Spleen (tissue), 11 donors: ENCODE results near the gene SREBF2. TPM values are rescaled to one million over a fixed set of nuclear protein-coding genes. Genes with fewer than 3 reads are reported as not detected.
A peak's percentile ranks its signal among the peaks of the same experiment; 100 is the strongest.

Source experiments
- DNase-seq: peaks from one replicate; pipeline ENCODE4 v3.0.0-alpha.2; 2020
- H3K27ac ChIP-seq, 8 donors: fragments of 200-600 bp; sonication (generic) in 7 of 8; 1 replicate in 4 of 8; 2 replicates in 4 of 8; pipeline versions ENCODE4 v1.5.0 to v1.8.0; 2016 to 2021; ENCODE audit warnings: inconsistent platforms in 4 of 8, mild to moderate bottlenecking in 4 of 8, moderate library complexity in 1 of 8
- H3K27me3 ChIP-seq, 7 donors: fragments of 200-600 bp; sonication (generic) in 6 of 7; replicated peaks in 1 of 7; 1 replicate in 4 of 7; 2 replicates in 3 of 7; pipeline versions ENCODE4 v1.5.0 to v1.8.0; 2016 to 2021; ENCODE audit warnings: inconsistent platforms in 3 of 7, mild to moderate bottlenecking in 1 of 7
- H3K36me3 ChIP-seq, 6 donors: fragments of 200-600 bp; sonication (generic) in 5 of 6; 1 replicate in 4 of 6; 2 replicates in 2 of 6; pipeline versions ENCODE4 v1.5.0 to v1.8.0; 2016 to 2021; ENCODE audit warnings: inconsistent platforms in 2 of 6
- H3K4me1 ChIP-seq, 6 donors: fragments of 200-600 bp; sonication (generic) in 5 of 6; 1 replicate in 3 of 6; 2 replicates in 3 of 6; pipeline versions ENCODE4 v1.5.0 to v1.8.0; 2016 to 2021; ENCODE audit warnings: inconsistent platforms in 3 of 6
- H3K4me3 ChIP-seq, 8 donors: fragments of 200-600 bp; sonication (generic) in 7 of 8; 1 replicate in 4 of 8; 2 replicates in 4 of 8; pipeline versions ENCODE4 v1.5.0 to v1.8.0; 2016 to 2021; ENCODE audit warnings: inconsistent platforms in 4 of 8, mild to moderate bottlenecking in 4 of 8, moderate library complexity in 2 of 8
- H3K9me3 ChIP-seq, 8 donors: fragments of 200-600 bp; sonication (generic) in 7 of 8; 1 replicate in 4 of 8; 2 replicates in 4 of 8; pipeline versions ENCODE4 v1.5.0 to v1.8.0; 2016 to 2021; ENCODE audit warnings: inconsistent platforms in 4 of 8
- POLR2A ChIP-seq, 3 donors: fragments of 450-650 bp; IDR thresholded peaks; one replicate each; pipeline ENCODE4 v1.5.1; 2017; ENCODE audit warnings: antibody characterized with exemption in 3 of 3, mild to moderate bottlenecking in 1 of 3
- POLR2AphosphoS5 ChIP-seq, 3 donors: sonication (generic); formaldehyde crosslinking; IDR thresholded peaks; one replicate each; pipeline ENCODE4 v1.5.1; 2017; ENCODE audit warnings: antibody characterized with exemption in 3 of 3
- WGBS, 5 donors: extraction: QIAGEN DNeasy Blood & Tissue Kit in 3 of 5; methylation state at CpG; one replicate each; pipeline versions ENCODE4 v1.1.5 to v1.1.7; 2013 to 2018; 5-methylcytosine and 5-hydroxymethylcytosine counted together
- intact Hi-C: fragments of 100-400 bp; cut with DNase I; formaldehyde crosslinking; loops from one replicate; pipeline ENCODE4 v1.15.0; 2023; ENCODE audit warnings: low total_unique reads
- polyA plus RNA-seq, 3 donors: library from polyadenylated mRNA; stranded (reverse); fragments of 200-250 nt; gene quantifications; one replicate each; pipeline ENCODE4 v1.2.1, GENCODE V29; 2013
- total RNA-seq, 7 donors: library from RNA; depleted of rRNA in 3 of 7; stranded (reverse); fragments of >200 nt in 3 of 7; fragmentation: NEBNext Ultra II Directional in 4 of 7; extraction: Animal tissue kit (Norgen Biotek cat#: 25700) in 4 of 7; gene quantifications; one replicate each; pipeline versions ENCODE4 v1.1.0 to v1.2.1, GENCODE V29; 2016 to 2021
- TF ChIP-seq, protein P1 (sequence below), 11 experiments: fragments of 200-600 bp in 7 of 11; fragments of 450-650 bp in 4 of 11; sonication (generic) in 4 of 11; IDR thresholded peaks in 8 of 11; conservative IDR thresholded peaks in 3 of 11; 1 replicate in 7 of 11; 2 replicates in 4 of 11; pipeline versions ENCODE4 v1.4.0 to v1.8.0; 2016 to 2021; ENCODE audit warnings: antibody characterized with exemption in 11 of 11, inconsistent platforms in 4 of 11, mild to moderate bottlenecking in 1 of 11
- donor health status: healthy with polysubstance abuse.
- donor health status: DM: no; HTN: no; CAD: no; lungs with moderate emphysema.
- donor health status: DM: no; HTN: no; CAD: no.
- donor health status: Bipolar disorder and iron deficiency.
- donor health status: healthy.
- donor health status: DM: no; HTN: no; CAD: no.
- donor health status: DM: yes; HTN: yes; CAD: no.

Gene SREBF2
- total and polyA plus RNA-seq, 10 donors = 19.4 to 104 (median 63.3) TPM

GRCh38 chr22:41913842-41914534 is 81.1 kb downstream of the SREBF2 start:
- 3 to 9% (median 4%) methylated on average over 16 to 79 of the region's 79 CpGs for WGBS, 5 donors

DNA sequence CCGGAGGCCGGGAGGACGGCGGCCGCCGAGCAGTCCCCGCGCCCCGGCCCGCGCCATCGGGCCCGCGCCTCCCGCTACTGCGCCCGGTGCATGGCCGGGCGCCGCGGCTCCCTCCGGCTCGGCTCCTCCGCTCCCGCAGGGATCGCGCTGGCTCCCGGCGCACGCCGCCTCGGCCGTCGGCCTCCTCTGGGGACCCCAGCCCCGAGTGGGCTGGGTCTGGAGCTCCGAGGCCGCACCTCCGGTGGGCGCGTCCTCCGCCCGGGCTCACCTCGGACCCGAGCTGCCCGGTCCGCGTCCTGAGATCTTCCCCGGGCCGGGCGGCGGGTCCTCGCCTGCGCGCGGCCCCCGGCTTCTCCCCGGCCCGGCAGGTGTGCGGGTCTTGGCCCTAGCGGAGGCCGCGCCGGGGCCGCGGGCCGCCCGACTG is 81.7 kb downstream of the SREBF2 start:
- peak; percentile 75 for DNase-seq

More at GRCh38 chr22:41913842-41914534, 81.1 kb downstream of the SREBF2 start:
- Histone ChIP-seq H3K4me1 (peaks cover 35 to 95% (median 66%) of the 10 kb centered on the region in 6 donors), H3K9me3 (no peaks in the 10 kb centered on the region), H3K27me3 (peaks cover 4 to 100% (median 73%) of the 10 kb centered on the region in 7 donors), H3K4me3 (peak overlapping the region in 4 of 8 donors; percentile 46 to 74 (median 52)), H3K27ac (no peak overlapping the region), H3K36me3 (no peaks in the 10 kb centered on the region)
- intact Hi-C loops = no loop called here
- no peak for DNase-seq
- TF ChIP-seq, protein P1, sequence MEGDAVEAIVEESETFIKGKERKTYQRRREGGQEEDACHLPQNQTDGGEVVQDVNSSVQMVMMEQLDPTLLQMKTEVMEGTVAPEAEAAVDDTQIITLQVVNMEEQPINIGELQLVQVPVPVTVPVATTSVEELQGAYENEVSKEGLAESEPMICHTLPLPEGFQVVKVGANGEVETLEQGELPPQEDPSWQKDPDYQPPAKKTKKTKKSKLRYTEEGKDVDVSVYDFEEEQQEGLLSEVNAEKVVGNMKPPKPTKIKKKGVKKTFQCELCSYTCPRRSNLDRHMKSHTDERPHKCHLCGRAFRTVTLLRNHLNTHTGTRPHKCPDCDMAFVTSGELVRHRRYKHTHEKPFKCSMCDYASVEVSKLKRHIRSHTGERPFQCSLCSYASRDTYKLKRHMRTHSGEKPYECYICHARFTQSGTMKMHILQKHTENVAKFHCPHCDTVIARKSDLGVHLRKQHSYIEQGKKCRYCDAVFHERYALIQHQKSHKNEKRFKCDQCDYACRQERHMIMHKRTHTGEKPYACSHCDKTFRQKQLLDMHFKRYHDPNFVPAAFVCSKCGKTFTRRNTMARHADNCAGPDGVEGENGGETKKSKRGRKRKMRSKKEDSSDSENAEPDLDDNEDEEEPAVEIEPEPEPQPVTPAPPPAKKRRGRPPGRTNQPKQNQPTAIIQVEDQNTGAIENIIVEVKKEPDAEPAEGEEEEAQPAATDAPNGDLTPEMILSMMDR (IDR thresholded peaks at IDR 0.05 in 8 of 11, conservative IDR thresholded peaks at IDR 0.05 in 3 of 11) = peak in 1 of 11 experiments; percentile 13
- TF ChIP-seq POLR2A (IDR thresholded peaks at IDR 0.05) = no peak

GRCh38 chr22:41915035-41915785 is 82.3 kb downstream of the SREBF2 start, which contains the start of gene SHISA8:
SHISA8 (minus strand) TSS chr22:41915074; CDS start chr22:41914667, 407 bp downstream.
- Histone ChIP-seq H3K4me1 (peaks cover 37 to 95% (median 66%) of the 10 kb centered on the region in 6 donors), H3K27ac (peak within 1 kb of the TSS in 4 of 8 donors; percentile 28 to 70 (median 41)), H3K9me3 (no peaks in the 10 kb centered on the region), H3K27me3 (peaks cover 4 to 100% (median 64%) of the 10 kb centered on the region in 7 donors), H3K36me3 (no peaks in the 10 kb centered on the region), H3K4me3 (peak within 1 kb of the TSS; percentile 35 to 74 (median 46))
- 8 to 11% (median 9%) methylated on average over 48 to 61 of the region's 63 CpGs for WGBS, 5 donors
- intact Hi-C loops = no loop called here
- TF ChIP-seq POLR2AphosphoS5 (IDR thresholded peaks at IDR 0.05) = peak; percentile 23 to 50 (median 49)
- TF ChIP-seq, protein P1 (IDR thresholded peaks at IDR 0.05 in 8 of 11, conservative IDR thresholded peaks at IDR 0.05 in 3 of 11) = no peak
- peak; percentile 91 for DNase-seq

More for the DNA sequence above, 81.7 kb downstream of the SREBF2 start:
- Histone ChIP-seq H3K4me3 (peak overlapping the region; percentile 35 to 74 (median 46)), H3K27ac (peak overlapping the region in 4 of 8 donors; percentile 28 to 70 (median 41)), H3K9me3 (no peaks in the 10 kb centered on the region), H3K4me1 (peaks cover 36 to 95% (median 66%) of the 10 kb centered on the region in 6 donors), H3K27me3 (peaks cover 4 to 100% (median 70%) of the 10 kb centered on the region in 7 donors), H3K36me3 (no peaks in the 10 kb centered on the region)
- 0 to 2% (median 1%) methylated on average over 5 to 67 of the region's 67 CpGs; no CpG with 5 or more reads in 1 of the 5 donors for WGBS, 5 donors
- TF ChIP-seq, protein P1 (IDR thresholded peaks at IDR 0.05 in 8 of 11, conservative IDR thresholded peaks at IDR 0.05 in 3 of 11) = no peak
- TF ChIP-seq POLR2A (IDR thresholded peaks at IDR 0.05) = no peak
- no peak for TF ChIP-seq POLR2AphosphoS5 (IDR thresholded peaks at IDR 0.05)
- intact Hi-C loops = no loop called here
